Panc1 (cell line): ENCODE measurements around the gene FCMR. TPM values are rescaled to one million over a fixed set of nuclear protein-coding genes. Genes with fewer than 3 reads are reported as not detected.

ENCODE experiments used
- ATAC-seq: fragments of 200-7000 bp; cut with Tn5 transposase; 2 replicates; pipeline ENCODE4 v1.9.1; 2020; ENCODE audit warnings: mild to moderate bottlenecking, moderate library complexity
- BruUV-seq: library from RNA; stranded (reverse); fragments of 400-500 nt; replicated peaks from 2 replicates; lab custom pipeline; 2021; lab: Mats Ljungman, UMichigan
- CTCF ChIA-PET: fragments of 300-600 bp; sonication (Branson Sonifier 250); formaldehyde crosslinking; loops from one replicate; lab custom pipeline; 2022; ENCODE audit warnings: antibody characterized with exemption; lab: Charles Lee
- POLR2A ChIA-PET: fragments of 300-600 bp; sonication (Branson Sonifier 250); formaldehyde crosslinking; loops from one replicate; lab custom pipeline; 2022; ENCODE audit warnings: antibody characterized with exemption; lab: Charles Lee
- DNase-seq: peaks from one replicate; pipeline ENCODE4 v3.0.0-alpha.2; 2010; ENCODE audit warnings: low read depth, low spot score
- H3K27ac ChIP-seq: 2 replicates; pipeline ENCODE4 v1.5.1; 2011; ENCODE audit warnings: mild to moderate bottlenecking, low read length, inconsistent platforms
- H3K27me3 ChIP-seq: fragments of 200-500 bp; sonication (Bioruptor generic); 2 replicates; pipeline ENCODE4 v1.6.0; 2014; ENCODE audit warnings: low read length, inconsistent platforms; ENCODE audit not compliant: control insufficient read depth, insufficient read depth
- H3K36me3 ChIP-seq: fragments of 200-500 bp; sonication (Bioruptor generic); 2 replicates; pipeline ENCODE4 v1.5.1; 2014; ENCODE audit warnings: inconsistent platforms, mild to moderate bottlenecking, low read length, moderate library complexity; ENCODE audit not compliant: control insufficient read depth, insufficient read depth
- H3K4me1 ChIP-seq: 2 replicates; pipeline ENCODE4 v1.5.1; 2011; ENCODE audit warnings: inconsistent platforms, mild to moderate bottlenecking, low read length, moderate library complexity; ENCODE audit not compliant: control insufficient read depth, insufficient read depth
- H3K4me3 ChIP-seq, 2 experiments: 2 replicates each; pipeline ENCODE4 v1.5.1; 2011 to 2012; ENCODE audit warnings: low read depth in 2 of 2, low read length in 2 of 2, mild to moderate bottlenecking in 2 of 2, inconsistent platforms in 1 of 2, moderate library complexity in 1 of 2
- H3K9me3 ChIP-seq: fragments of 200-500 bp; sonication (Bioruptor generic); 2 replicates; pipeline ENCODE4 v1.5.1; 2014; ENCODE audit warnings: low read depth, mild to moderate bottlenecking, inconsistent platforms, low read length, moderate library complexity; ENCODE audit not compliant: control insufficient read depth, insufficient read depth
- POLR2AphosphoS5 ChIP-seq: IDR thresholded peaks from 2 replicates; pipeline ENCODE4 v1.6.1; 2012; ENCODE audit warnings: mild to moderate bottlenecking, low read depth, low read length, moderate library complexity
- SIN3A ChIP-seq: IDR thresholded peaks from 2 replicates; pipeline ENCODE4 v1.6.1; 2012; ENCODE audit warnings: low read depth, mild to moderate bottlenecking, low read length, moderate library complexity, borderline replicate concordance; ENCODE audit not compliant: insufficient read depth
- TCF7L2 ChIP-seq: IDR thresholded peaks from 2 replicates; pipeline ENCODE4 v1.6.1; 2011; ENCODE audit warnings: mild to moderate bottlenecking, low read depth, low read length, inconsistent platforms
- in situ Hi-C: cut with HindIII; loops from 2 replicates; pipeline ENCODE4 v1.10.0; 2016; ENCODE audit warnings: low sequenced_read_pairs, low pct_unique_long_range_greater_than_20kb
- intact Hi-C: fragments of 100-400 bp; cut with micrococcal nuclease; formaldehyde crosslinking; loops from one replicate; pipeline ENCODE4 v1.10.0; 2022; ENCODE audit not compliant: unreplicated experiment
- total RNA-seq: library from RNA; stranded (reverse); gene quantifications from one replicate; pipeline ENCODE4 v1.2.1, GENCODE V29; 2021; ENCODE audit not compliant: unreplicated experiment
- TF ChIP-seq, protein P1 (sequence below): fragments of 450-650 bp; IDR thresholded peaks from 2 replicates; pipeline ENCODE4 v1.5.1; 2017; ENCODE audit warnings: mild to moderate bottlenecking
- TF ChIP-seq, protein P2 (sequence below), 2 experiments: IDR thresholded peaks; 2 replicates each; pipeline ENCODE4 v1.6.1; 2011 to 2012; ENCODE audit warnings: low read depth in 2 of 2, control low read depth in 1 of 2, low read length in 1 of 2, mild to moderate bottlenecking in 1 of 2, moderate library complexity in 1 of 2; ENCODE audit not compliant: insufficient read depth in 1 of 2

The FCMR gene
- total RNA-seq, 1 experiment from 2014 or later: 0.41 TPM

GRCh38 chr1:206885341-206886060, 36.2 kb downstream of the FCMR start:
- ATAC-seq: no peak
- no peaks in the 10 kb centered on the region for H3K4me1 ChIP-seq

DNA sequence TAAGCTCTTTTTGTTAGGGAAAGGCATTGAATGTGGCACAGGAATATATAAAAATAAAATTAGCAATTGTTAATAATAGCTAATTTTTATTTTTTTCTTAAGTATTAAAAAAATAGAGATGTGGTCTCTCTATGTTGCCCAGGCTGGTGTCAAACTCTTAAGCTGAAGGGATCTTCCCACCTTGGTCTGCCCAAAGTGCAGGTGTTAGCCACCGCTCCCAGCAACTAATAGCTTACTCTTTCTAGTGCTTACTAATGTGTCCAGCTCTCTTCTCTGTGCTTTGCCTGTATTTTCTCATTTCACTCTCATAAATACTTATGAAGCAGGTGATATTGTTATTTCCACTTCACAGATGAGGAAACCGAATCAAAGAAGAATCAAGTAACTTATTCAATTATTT, 37.9 kb downstream of the FCMR start:
- no peaks in the 10 kb centered on the region for H3K36me3 ChIP-seq
- peaks cover 9% of the 10 kb centered on the region; the same call in 1 of the 2 replicates for H3K27me3 ChIP-seq
- intact Hi-C loops (no loop called here), in situ Hi-C loops (no loop called here)
- no peak for ATAC-seq
- DNase-seq: no peak
- H3K4me1 ChIP-seq: no peaks in the 10 kb centered on the region
- BruUV-seq: no TSS peak
- no peaks in the 10 kb centered on the region for H3K9me3 ChIP-seq
- ChIA-PET POLR2A (no interaction called here), CTCF (interaction anchor here (0.5 kb wide), 1 partner anchor 122 kb away, joined by 7 read pairs; no protein-coding TSS in a partner anchor)
- no peak overlapping the region for H3K4me3 ChIP-seq
- H3K27ac ChIP-seq: no peak overlapping the region
- TF ChIP-seq, protein P1, sequence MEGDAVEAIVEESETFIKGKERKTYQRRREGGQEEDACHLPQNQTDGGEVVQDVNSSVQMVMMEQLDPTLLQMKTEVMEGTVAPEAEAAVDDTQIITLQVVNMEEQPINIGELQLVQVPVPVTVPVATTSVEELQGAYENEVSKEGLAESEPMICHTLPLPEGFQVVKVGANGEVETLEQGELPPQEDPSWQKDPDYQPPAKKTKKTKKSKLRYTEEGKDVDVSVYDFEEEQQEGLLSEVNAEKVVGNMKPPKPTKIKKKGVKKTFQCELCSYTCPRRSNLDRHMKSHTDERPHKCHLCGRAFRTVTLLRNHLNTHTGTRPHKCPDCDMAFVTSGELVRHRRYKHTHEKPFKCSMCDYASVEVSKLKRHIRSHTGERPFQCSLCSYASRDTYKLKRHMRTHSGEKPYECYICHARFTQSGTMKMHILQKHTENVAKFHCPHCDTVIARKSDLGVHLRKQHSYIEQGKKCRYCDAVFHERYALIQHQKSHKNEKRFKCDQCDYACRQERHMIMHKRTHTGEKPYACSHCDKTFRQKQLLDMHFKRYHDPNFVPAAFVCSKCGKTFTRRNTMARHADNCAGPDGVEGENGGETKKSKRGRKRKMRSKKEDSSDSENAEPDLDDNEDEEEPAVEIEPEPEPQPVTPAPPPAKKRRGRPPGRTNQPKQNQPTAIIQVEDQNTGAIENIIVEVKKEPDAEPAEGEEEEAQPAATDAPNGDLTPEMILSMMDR: no peak
- TF ChIP-seq, protein P2, sequence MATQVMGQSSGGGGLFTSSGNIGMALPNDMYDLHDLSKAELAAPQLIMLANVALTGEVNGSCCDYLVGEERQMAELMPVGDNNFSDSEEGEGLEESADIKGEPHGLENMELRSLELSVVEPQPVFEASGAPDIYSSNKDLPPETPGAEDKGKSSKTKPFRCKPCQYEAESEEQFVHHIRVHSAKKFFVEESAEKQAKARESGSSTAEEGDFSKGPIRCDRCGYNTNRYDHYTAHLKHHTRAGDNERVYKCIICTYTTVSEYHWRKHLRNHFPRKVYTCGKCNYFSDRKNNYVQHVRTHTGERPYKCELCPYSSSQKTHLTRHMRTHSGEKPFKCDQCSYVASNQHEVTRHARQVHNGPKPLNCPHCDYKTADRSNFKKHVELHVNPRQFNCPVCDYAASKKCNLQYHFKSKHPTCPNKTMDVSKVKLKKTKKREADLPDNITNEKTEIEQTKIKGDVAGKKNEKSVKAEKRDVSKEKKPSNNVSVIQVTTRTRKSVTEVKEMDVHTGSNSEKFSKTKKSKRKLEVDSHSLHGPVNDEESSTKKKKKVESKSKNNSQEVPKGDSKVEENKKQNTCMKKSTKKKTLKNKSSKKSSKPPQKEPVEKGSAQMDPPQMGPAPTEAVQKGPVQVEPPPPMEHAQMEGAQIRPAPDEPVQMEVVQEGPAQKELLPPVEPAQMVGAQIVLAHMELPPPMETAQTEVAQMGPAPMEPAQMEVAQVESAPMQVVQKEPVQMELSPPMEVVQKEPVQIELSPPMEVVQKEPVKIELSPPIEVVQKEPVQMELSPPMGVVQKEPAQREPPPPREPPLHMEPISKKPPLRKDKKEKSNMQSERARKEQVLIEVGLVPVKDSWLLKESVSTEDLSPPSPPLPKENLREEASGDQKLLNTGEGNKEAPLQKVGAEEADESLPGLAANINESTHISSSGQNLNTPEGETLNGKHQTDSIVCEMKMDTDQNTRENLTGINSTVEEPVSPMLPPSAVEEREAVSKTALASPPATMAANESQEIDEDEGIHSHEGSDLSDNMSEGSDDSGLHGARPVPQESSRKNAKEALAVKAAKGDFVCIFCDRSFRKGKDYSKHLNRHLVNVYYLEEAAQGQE (IDR thresholded peaks at IDR 0.05; ENCODE audit: insufficient read depth in 1 of 2, low read depth in 2 of 2, low read length in 1 of 2): no peak
- TF ChIP-seq TCF7L2: no peak
- no peak for TF ChIP-seq SIN3A
- TF ChIP-seq POLR2AphosphoS5: no peak

More at GRCh38 chr1:206885341-206886060, 36.2 kb downstream of the FCMR start:
- DNase-seq: no peak
- in situ Hi-C loops (no loop called here), intact Hi-C loops (no loop called here)
- no TSS peak for BruUV-seq
- H3K9me3 ChIP-seq: no peaks in the 10 kb centered on the region
- POLR2A ChIA-PET: no interaction called here
- H3K4me3 ChIP-seq: no peak overlapping the region
- peaks cover 9% of the 10 kb centered on the region; the same call in 1 of the 2 replicates for H3K27me3 ChIP-seq
- H3K27ac ChIP-seq: no peak overlapping the region
- CTCF ChIA-PET: no interaction called here
- H3K36me3 ChIP-seq: no peaks in the 10 kb centered on the region
- TF ChIP-seq, protein P2 (IDR thresholded peaks at IDR 0.05; ENCODE audit: insufficient read depth in 1 of 2, low read depth in 2 of 2, low read length in 1 of 2): no peak
- TF ChIP-seq TCF7L2 (no peak), SIN3A (no peak), POLR2AphosphoS5 (no peak)
- TF ChIP-seq, protein P1: no peak
